Measurements from ENCODE around the gene GPHN. TPM values are rescaled to one million over a fixed set of nuclear protein-coding genes. Genes with fewer than 3 reads are reported as not detected.

Gene GPHN
- total RNA-seq, 2 donors from 2014 or later, result 13.5 to 18.7 TPM

GRCh38 chr14:67004521-67004920 lies 496.6 kb downstream of the GPHN start:
- no peaks in the 10 kb centered on the region for H3K9me3 ChIP-seq
- intact Hi-C loops (cut with DNase I), result no loop called here

GRCh38 chr14:67010602-67011001 lies 502.7 kb downstream of the GPHN start:
- no peak for DNase-seq (ENCODE audit: low spot score)
- no peaks in the 10 kb centered on the region for H3K27me3 ChIP-seq (replicated peaks; ENCODE audit: insufficient read depth)
- H3K9me3 ChIP-seq, result no peaks in the 10 kb centered on the region
- H3K4me3 ChIP-seq, result no peak overlapping the region
- TF ChIP-seq POLR2AphosphoS5 (IDR thresholded peaks at IDR 0.05) (no peak), POLR2A (IDR thresholded peaks at IDR 0.05) (no peak), CTCF (IDR thresholded peaks at IDR 0.05) (no peak)
- intact Hi-C loops (cut with DNase I), result no loop called here
- H3K27ac ChIP-seq, result no peak overlapping the region
- H3K4me1 ChIP-seq (replicated peaks), result no peaks in the 10 kb centered on the region
- 92% methylated on average over 1 of the region's 1 CpG for WGBS
- H3K36me3 ChIP-seq, result no peaks in the 10 kb centered on the region

More at GRCh38 chr14:67004521-67004920, 496.6 kb downstream of the GPHN start:
- Histone ChIP-seq H3K27ac (no peak overlapping the region), H3K27me3 (replicated peaks; ENCODE audit: insufficient read depth) (no peaks in the 10 kb centered on the region), H3K4me1 (replicated peaks) (no peaks in the 10 kb centered on the region), H3K36me3 (no peaks in the 10 kb centered on the region), H3K4me3 (no peak overlapping the region)
- 92% methylated on average over 2 of the region's 2 CpGs for WGBS
- TF ChIP-seq POLR2A (IDR thresholded peaks at IDR 0.05) (no peak), CTCF (IDR thresholded peaks at IDR 0.05) (peak in 1 of 4 experiments; percentile 11)
- no peak for DNase-seq (ENCODE audit: low spot score)

- no peak overlapping the region for H3K27ac ChIP-seq
- H3K9me3 ChIP-seq, result no peaks in the 10 kb centered on the region
- intact Hi-C loops (cut with DNase I), result no loop called here
- H3K27me3 ChIP-seq (replicated peaks; ENCODE audit: insufficient read depth), result no peaks in the 10 kb centered on the region
- no peak for DNase-seq (ENCODE audit: low spot score)
- no peaks in the 10 kb centered on the region for H3K36me3 ChIP-seq
- no peak overlapping the region for H3K4me3 ChIP-seq
- TF ChIP-seq POLR2AphosphoS5 (IDR thresholded peaks at IDR 0.05), result no peak
- TF ChIP-seq POLR2A (IDR thresholded peaks at IDR 0.05), result no peak
- no peak for TF ChIP-seq CTCF (IDR thresholded peaks at IDR 0.05)
- no peaks in the 10 kb centered on the region for H3K4me1 ChIP-seq (replicated peaks)
These were observed 508.9 kb downstream of the GPHN start for GRCh38 chr14:67016856-67017255.

GRCh38 chr14:67018720-67019119 lies 510.8 kb downstream of the GPHN start:
- Histone ChIP-seq H3K27me3 (replicated peaks; ENCODE audit: insufficient read depth) (no peaks in the 10 kb centered on the region), H3K36me3 (no peaks in the 10 kb centered on the region), H3K9me3 (no peaks in the 10 kb centered on the region), H3K4me3 (no peak overlapping the region), H3K27ac (no peak overlapping the region), H3K4me1 (replicated peaks) (no peaks in the 10 kb centered on the region)
- intact Hi-C loops (cut with DNase I), result no loop called here
- TF ChIP-seq POLR2AphosphoS5 (IDR thresholded peaks at IDR 0.05) (no peak), POLR2A (IDR thresholded peaks at IDR 0.05) (no peak), CTCF (IDR thresholded peaks at IDR 0.05) (no peak)
- no peak for DNase-seq (ENCODE audit: low spot score)

- no peak overlapping the region for H3K27ac ChIP-seq
- H3K4me3 ChIP-seq, result no peak overlapping the region
- H3K27me3 ChIP-seq (replicated peaks; ENCODE audit: insufficient read depth), result no peaks in the 10 kb centered on the region
- no peaks in the 10 kb centered on the region for H3K4me1 ChIP-seq (replicated peaks)
- H3K9me3 ChIP-seq, result no peaks in the 10 kb centered on the region
- TF ChIP-seq CTCF (IDR thresholded peaks at IDR 0.05) (no peak), POLR2AphosphoS5 (IDR thresholded peaks at IDR 0.05) (no peak), POLR2A (IDR thresholded peaks at IDR 0.05) (no peak)
- H3K36me3 ChIP-seq, result no peaks in the 10 kb centered on the region
- intact Hi-C loops (cut with DNase I), result no loop called here
- DNase-seq (ENCODE audit: low spot score), result no peak
- 85% methylated on average over 3 of the region's 3 CpGs for WGBS
These were observed 511.8 kb downstream of the GPHN start for GRCh38 chr14:67019796-67020195.

Data from prostate gland (tissue), 2 donors.